ENCODE results near the gene SNED1. TPM values are rescaled to one million over a fixed set of nuclear protein-coding genes. Genes with fewer than 3 reads are reported as not detected.
A peak's percentile ranks its signal among the peaks of the same experiment; 100 is the strongest.

Gene SNED1
- total RNA-seq, 1 donor from 2014 or later = 41.8 TPM

DNA sequence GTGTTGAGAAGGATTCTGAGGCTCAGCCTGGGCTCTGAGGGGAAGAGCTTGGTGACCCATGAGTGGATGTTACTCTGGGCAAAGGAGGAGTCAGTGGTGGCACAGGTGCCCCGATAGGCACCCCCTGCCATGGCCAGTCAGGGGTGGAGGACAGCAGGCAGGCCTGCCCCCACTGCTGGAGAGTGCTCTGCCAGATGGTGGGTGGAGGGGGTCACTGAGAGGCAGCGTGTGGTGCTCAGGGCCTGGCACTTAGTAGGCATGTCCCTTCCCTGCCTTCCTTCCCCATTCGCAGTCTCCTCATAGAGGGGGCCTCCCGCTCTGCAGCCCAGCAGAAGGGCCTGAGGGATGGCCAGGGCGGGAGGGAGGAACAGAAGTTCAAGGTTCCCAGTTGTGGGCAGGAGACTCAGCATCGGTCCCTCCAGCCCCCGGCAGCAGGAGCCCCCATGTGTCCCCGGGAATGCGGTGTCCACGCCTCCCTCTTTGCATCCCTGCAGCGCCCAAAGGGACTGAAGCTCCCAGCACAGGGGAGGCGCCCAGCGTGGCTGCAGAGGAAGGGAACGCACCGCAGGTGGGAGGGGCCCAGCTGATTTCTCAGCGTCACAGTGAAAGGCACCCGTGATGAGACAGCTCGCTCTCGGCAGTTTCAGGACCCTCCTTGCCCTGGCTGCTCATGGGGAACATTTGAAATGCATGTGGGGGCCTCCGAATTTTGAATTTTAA is 5.7 kb upstream of the SNED1 start:
- peak; percentile 41 for DNase-seq (ENCODE audit: low spot score)

DNA sequence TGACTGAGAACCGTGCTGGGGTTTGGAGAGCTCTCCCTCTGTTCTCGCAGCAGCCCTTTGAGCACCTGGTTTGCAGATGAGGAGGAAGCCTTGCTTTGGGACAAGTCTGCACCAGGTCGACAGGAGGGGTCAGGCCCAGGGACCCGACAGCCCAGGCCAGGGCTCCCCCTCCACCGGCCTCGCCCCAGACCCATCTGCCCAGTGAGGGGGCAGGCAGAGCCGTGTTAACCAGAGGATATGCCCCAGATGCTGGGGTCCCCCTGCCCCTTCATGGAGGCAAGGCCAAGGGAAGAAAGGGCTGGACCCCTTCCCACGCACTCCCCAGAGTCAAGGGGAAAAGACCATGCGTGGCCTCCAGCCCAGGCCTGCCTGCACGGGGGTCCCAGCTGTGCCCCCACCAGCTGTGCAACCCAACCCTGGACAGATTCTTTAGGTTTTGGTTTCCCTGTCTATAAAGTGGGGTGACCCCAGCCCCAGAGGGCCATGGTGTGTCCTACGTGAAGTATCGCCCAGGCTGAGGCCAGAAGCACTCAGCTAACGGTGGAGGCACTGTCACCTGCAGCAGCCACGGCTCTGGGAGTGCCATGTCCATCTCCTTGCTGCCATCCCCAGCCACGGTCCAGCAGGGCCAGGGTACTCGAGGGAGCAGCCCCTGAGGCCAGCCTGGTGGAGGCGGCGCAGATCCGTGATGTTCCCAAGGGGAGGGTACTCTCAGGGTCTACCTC is 4.8 kb upstream of the SNED1 start:
- peak; percentile 38 for DNase-seq (ENCODE audit: low spot score)

DNA sequence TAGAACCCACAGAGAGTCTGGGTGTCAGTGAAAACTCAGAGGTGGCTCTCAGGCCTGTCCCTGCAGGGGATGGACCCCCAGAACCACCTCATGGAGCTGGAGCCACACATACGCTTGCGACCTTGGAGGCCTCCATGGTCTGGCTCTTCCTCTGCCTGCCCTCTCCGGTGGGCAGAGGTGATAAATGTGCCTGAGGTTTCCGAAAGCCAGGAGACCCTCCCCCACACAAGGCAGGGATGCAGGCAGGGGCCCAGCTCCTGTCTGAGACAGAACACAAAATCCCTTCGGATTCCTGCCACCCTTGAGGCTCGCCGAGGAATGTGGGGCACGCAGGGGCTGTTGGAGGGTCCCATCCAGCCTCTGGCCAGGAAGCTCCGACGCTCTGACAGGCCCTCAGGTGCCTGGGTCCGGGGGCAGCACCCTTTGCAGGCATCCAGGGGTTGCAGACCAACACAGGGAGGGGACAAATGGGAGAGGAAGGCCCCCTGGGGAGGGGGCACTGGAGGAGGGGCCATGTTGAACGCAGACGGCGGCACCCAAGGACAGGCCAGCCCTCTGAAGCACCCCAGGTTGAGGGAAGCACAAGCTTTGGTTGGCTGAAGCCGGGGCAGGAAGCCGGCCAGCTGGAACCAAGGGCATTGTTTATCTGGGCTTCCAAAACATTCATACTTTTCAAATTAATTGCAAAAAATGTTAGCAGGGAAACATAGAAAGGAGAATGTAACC is 4.1 kb upstream of the SNED1 start:
- DNase-seq (ENCODE audit: low spot score) = peak; percentile 41

DNA sequence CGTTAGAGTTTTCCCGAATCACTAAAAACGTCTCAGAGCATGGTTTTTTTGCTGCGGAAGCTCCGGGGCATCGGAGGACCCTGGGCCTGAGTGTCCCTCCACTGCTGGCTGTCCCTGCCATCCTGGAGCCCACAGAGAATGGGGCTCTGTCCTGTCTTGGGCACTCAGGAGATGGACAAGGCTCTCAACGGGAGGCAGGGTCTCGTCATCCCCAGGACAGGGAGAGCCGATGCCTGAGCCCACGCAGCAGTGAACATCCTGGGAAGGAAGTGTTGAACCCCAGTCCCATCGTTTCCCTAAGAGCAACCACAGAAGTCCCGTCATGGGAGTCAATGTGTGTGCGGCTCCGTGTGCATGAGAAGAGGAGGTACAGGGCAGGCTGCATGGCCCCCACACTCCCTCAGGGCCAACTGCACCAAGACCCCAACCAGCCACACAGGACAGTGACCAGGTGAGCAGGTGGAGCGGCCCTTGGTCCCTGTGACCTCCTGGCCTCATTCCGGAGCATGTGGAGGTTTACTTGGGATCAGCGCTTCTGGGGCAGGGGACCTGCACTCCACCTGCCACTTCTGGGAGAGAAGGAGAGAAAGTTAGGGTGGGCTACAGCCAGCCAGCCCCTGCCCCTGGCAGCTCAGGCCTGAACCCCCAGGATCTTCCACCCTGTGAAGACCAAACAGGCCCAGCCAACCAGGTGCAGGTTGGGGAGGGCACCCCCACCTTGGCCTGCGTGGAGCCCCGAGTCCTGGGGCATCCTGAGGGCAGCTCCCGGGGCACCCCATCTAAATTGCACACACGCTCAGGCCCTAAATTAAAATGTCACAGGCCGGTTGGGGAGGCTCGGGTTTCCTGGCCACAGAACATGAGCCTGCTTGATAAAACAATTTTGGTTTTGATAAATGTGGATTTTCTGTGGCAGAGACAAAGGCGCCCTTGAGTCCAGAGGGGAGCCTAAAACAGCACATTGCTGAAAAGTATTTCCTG is 3.1 kb upstream of the SNED1 start:
- peak; percentile 32 for DNase-seq (ENCODE audit: low spot score)

DNA sequence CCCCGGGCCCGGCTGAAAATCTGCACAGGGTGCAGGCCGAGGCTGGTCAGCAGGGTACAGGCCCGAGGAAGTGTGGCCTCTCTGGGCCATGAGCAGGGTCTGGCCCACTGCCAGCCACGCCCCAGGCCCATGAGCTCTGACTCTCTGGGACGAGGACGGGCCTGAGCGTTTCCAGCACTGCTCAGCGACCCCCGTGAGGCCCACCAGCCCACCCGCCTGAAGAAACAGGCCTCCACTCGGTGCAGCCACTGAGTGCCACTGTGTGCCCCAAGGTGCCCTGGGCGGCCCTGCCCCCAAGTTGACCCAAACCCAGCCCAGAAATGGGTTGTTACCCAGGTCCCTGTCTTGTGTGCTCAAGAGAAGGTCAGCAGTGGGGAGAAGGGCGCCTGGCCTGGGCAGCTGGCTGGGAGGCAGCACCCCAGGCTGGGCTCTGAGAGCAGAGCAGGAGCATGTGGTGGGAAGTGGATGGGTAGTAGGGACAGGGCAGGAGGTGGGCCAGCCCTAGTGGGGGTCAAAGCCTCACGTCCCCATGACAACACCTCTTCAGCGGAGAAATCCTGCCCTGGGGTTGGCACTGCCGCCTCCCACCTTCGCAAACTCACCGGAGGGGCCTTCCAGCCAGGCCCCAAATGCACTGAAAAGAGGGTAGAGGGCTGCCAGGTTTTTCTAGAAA is 2.1 kb upstream of the SNED1 start:
- peak; percentile 43 for DNase-seq (ENCODE audit: low spot score)

DNA sequence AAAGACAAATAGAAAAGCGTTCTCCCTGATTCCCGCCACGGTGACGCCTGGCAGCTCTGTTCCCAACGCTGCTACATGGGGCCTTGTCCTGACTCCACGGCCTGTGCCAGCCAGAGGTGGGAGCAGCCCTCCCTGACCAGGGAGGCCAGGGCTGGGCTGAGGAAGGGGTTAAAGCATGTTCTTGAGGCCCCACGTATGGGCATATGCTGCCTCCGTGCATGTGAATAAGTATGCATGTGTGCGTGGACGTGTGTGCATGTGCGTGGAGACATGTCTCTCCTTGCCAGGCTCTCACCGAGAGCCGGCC is 1.6 kb upstream of the SNED1 start:
- peak; percentile 42 for DNase-seq (ENCODE audit: low spot score)

DNA sequence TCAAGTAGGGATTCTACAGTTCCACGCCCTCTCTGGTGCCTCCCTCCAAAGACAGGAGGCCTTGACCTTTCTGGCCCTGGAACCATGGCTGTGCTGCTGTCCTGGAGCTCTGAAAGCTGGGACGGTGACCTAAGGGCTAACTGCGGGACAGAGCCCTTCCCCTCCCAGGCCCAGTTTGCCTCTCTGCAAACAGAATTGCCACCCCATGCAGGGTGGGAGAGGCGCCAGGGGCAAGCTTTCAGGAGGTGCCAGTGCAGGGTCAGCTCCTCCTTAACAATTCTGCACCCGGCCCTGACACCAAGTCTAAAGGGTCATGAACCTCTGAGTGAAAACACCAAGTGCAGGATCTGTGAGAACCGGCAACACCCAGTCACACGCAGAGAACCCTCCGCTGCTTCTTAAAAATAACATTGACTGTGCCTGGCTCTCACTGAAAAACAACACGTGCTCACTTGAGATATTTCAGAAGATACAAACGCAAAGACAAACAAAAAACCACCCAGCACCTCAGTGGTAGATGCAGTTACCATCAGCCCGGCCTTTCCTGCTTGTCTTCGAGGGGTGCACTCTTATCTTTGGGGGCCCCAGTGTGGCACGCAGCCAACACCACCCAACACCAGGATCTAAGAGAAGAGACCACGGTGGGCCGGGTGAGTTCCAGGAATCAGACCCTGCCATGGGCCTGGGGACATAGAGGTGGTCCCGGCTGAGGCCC is 1.1 kb upstream of the SNED1 start:
- peak; percentile 55 for DNase-seq (ENCODE audit: low spot score)

DNA sequence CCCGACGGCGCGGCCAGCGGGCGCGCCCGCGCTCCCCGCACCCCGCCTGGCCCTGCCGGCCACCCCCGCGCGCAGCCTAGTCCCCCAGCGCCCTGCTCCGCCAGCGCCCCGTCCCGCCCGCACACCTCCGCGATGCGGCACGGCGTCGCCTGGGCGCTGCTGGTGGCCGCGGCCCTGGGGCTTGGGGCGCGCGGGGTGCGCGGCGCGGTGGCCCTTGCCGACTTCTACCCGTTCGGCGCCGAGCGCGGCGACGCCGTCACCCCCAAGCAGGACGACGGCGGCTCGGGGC is 232 bp downstream of the SNED1 start:
- no peak for DNase-seq (ENCODE audit: low spot score)

DNA sequence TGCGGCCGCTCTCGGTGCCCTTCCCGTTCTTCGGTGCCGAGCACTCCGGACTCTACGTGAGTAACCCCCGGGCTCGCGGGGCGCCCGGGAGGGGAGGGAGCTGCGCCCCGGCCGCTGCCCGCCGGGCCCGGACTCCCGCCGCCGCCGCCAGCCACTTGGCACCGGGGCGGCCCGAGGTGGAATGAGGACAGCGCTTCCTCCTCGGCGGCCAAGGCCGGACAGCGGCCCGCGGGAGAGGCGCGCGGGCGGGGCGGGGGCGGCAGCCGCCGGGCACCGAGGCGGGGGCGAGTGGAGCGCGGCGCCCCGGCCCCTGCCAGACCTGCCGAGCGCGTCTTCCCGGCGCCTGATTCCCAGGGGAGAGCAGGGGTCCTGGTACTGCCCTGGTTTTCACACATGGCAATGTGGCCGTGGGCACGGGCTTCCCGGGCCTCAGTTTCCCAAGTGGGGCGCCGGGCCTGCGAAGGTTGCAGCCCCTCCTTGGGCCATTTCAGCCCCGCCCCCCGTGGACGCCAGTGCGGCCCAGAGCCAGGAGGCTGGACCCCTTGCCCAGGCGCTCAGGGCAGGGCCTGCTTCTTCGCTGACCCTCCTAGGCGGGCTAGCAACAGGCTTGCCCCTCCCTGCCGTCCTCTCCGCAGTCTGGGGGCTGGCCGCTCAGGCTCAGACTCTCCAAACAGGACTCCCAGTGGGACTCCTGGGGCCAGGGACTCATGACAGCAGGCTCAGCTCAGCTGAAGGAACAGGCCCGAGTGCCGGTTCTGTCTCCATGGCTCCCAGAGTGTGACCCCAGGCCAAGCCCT is 775 bp downstream of the SNED1 start:
- peak; percentile 45 for DNase-seq (ENCODE audit: low spot score)

DNA sequence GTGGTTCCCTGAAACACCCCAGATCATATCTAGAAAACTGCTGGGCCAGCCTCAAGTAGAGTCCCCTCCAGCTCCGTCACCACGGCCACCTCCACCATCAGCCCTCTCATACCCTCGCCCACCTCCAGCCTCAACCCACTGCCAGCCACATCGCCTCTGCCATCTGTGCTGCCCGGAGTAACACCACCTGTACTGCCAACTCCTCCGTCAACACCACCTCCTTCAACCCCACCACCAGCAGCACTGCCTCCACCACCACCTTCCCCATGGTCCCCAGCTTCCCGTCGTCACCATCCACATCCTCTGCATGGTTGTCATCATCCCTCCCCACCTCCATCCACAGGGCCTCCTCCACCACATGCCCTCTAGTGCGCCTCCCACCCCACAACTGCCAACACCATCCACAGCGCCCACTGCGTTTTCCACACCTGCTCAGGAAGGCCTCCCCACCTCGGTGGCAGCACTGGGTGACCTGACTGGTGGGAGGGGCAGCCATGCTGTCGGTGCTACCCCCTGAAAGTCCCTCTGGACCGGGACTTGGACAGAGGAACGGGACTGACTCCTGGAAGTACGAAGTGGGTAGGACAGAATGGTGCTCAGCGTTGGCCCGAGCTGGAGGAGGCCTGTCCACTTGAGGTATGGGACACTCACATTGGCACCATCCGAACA is 1.6 kb downstream of the SNED1 start:
- peak; percentile 41 for DNase-seq (ENCODE audit: low spot score)

DNA sequence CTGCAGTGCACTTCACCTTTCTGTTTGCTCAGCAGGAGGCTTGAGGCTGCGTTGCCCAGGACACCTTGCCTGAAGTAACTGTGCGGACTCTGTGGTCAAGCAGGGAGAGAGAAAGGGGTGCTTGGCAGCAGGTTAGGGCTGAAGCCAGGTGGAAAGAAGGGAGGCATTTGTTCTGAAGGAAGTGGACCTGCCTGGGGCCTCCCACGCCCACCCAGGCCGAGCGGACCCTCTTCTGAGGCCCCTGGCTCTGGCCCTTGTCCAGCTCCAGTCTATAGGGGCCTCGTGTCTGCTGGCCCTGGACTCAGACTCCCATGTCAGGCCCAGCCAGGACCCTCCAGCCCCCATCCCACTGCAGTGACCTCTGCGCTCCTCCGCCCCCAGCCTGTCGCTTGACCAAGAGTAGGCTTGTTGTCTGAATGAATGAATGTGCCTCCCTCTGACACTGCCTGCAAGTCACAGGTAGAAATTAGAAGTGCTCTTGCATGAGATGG is 2.5 kb downstream of the SNED1 start:
- peak; percentile 37 for DNase-seq (ENCODE audit: low spot score)

DNA sequence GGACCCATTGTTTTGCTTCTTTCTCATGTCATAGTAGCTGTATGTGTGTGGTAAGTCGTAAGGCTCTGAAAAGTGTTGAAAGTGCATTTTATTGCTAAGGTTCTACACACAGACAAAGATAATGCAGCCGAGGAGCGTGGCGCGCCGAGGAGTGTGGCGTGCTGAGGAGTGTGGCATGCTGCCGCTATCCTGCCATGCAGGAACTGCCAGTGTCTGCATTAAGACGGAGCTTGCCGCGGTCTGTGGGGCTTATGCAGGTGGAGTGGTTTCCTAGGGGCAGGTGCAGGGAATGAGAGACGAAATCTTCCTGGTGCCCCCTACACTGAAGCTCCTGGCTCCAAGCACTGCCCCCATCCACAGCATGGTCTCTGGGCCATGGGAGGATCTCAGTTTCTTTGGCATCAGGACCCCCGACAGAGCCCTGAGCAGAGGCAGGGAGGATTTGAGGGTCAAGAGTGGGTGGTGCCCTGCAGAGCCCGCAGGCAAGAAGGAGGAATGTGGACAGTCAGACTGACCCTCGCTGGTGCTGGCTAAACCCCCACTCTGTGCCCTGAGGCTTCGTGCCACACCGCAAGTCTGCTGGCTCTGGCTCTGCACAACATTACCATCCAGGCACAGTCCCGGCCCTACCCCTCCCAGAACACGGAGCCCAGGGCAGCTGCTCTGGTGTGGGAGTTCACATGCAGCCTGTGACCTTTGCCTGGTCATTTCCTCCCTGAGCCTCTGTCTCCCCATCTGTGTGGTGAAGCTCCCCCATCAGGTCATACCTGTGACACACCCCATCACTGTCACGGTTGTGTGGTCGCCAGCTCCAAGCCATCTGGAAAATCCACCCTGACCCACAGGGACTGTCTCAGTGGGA is 3.2 kb downstream of the SNED1 start:
- DNase-seq (ENCODE audit: low spot score) = peak; percentile 41

DNA sequence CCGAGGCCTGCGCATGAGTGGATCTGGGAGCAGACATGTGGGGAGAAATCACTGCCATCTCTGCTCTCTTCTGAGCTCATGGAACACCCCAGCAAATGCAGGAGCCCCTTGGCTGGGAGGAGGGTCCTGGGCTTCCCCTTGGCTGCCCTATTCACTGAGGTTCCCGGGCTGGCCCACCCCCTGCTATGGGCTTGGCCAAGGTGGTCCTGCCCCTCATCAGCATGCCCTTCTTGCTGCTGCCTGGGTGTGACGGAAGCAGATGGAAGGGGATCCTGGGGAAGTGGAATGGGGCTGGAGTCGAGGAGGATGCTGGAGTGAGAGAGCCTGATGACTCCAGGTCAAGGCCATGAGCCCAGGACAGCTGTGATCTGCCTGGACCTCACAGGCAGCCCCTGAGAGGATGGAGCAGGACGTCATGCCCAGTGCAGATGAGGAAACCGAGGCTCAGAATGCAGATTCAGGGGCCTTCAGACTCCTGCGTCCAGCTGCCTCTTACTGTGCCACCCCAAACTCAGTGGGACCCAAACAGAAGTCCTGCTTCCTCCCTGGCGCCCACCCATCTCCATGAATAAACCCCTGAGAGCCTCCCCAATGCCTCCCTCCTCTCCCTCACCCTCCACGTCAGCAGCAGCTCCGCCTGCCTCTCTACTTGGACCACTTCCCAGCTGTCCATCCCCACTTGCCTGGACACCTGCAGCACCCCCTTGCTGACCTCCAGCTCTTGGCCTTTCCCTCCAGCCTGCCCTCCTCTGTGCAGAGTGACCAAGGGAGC is 4.0 kb downstream of the SNED1 start:
- DNase-seq (ENCODE audit: low spot score) = peak; percentile 32

DNA sequence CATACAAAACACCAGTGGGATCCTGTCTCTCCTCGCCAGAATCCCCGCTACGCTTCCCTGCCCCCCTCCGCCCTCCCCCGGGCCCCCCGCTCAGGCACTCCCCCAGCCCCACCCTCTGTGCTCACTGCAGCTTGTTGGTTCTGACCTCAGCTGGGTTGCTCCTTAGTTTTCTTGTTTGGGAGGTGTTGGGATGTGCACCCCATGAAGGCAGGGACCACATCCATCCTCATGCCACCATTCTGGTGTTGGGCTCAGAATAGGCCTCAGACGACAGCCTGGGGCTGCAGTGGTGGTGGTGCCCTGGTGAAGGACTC is 4.6 kb downstream of the SNED1 start:
- DNase-seq (ENCODE audit: low spot score) = no peak

DNA sequence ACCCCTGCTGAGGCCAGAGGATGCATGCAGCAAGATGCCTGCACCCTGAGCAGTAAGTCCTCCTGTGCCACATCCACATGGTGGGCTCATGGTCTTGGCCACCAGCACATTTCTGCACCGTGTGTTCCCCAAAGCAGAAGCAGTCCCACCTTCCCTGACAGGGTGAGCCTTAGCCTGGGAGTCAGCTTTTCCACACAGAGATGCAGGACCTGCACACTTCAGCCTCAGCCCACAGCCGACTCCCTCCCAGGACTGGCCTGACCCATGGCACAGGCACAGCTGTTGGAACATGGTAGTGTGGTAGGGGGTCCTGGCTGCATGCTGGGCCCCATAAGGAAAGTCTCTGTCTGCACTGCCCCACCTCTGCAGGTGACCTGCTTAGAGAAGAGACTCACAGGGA is 5.0 kb downstream of the SNED1 start:
- peak; percentile 29 for DNase-seq (ENCODE audit: low spot score)

DNA sequence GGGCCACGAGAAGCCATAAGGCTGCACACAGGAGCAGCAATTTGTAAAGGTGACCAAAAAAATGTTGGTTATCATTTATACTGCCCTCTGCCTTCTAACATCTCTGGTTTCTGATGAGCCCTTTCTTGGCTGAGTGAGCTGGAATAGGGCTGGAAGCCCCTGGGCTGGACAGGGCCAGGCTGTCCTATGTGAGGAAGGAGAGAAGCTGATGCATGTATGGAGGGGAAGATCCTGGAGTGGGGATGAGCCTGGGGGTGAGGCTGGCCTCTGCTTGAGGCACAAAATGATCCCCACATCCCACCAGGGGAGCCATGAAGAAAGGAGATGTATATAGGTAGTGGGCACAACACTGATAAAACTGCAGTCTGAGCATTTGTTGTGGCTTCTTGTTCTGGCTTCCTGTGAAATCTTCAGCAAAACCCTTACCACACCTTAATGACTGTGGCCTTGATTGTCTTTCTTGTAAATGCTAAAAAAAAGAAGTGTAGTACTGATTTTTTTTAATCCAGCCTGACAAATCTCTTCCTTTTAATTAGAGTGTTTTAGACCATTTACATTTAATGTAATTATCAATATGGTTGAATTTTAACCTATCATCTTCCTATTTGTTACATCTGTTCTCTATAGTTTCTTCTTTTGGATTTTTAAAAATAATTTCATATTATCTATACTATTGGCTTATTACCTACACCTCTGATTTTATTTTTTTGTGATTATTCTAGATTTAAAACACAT is 5.6 kb downstream of the SNED1 start:
- peak; percentile 12 for DNase-seq (ENCODE audit: low spot score)

DNA sequence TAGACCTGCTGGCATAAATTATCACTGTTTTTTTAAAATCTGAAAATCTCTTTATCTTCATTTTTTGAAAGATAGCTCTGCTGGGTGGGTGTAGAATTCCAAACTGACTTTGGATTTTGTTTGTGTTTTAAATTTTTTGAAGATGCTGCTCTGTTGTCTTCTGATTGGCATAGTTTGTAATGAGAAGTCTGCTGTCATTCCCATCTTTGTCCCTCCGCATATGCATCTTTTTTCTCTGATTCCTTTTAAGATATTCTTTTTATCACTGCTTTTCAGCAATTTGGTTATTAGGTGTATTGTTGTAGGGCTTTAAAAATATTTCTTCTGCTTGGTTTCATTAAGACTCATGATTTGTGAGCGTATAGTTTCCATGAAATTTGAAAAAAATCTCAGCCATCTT is 7.2 kb downstream of the SNED1 start:
- DNase-seq (ENCODE audit: low spot score) = no peak
